Measurements from ENCODE around the gene SULT1C3. TPM values are rescaled to one million over a fixed set of nuclear protein-coding genes. Genes with fewer than 3 reads are reported as not detected.

The SULT1C3 gene
- total RNA-seq, 3 donors from 2014 or later = not detected

GRCh38 chr2:108301558-108301957 lies 61.8 kb downstream of the SULT1C3 start:
- no peak overlapping the region for H3K4me3 Mint-ChIP-seq
- ATAC-seq (no peak), DNase-seq (no peak)
- no peaks in the 10 kb centered on the region for H3K9me3 Mint-ChIP-seq
- H3K36me3 Mint-ChIP-seq (ENCODE audit: insufficient read depth) = no peaks in the 10 kb centered on the region
- no peaks in the 10 kb centered on the region for H3K4me1 Mint-ChIP-seq (ENCODE audit: low read depth)
- peaks cover 2% of the 10 kb centered on the region for H3K27me3 Mint-ChIP-seq (ENCODE audit: low read depth)

GRCh38 chr2:108304975-108305374 lies 65.2 kb downstream of the SULT1C3 start:
- Mint-ChIP-seq H3K27me3 (ENCODE audit: low read depth) (peaks cover 5% of the 10 kb centered on the region), H3K9me3 (no peaks in the 10 kb centered on the region), H3K4me3 (no peak overlapping the region), H3K4me1 (ENCODE audit: low read depth) (no peaks in the 10 kb centered on the region), H3K36me3 (ENCODE audit: insufficient read depth) (no peaks in the 10 kb centered on the region)
- DNase-seq (no peak), ATAC-seq (no peak)

GRCh38 chr2:108305901-108306300 lies 66.1 kb downstream of the SULT1C3 start:
- H3K27me3 Mint-ChIP-seq (ENCODE audit: low read depth) = peaks cover 5% of the 10 kb centered on the region
- DNase-seq = no peak
- ATAC-seq = no peak

GRCh38 chr2:108309903-108310302 lies 70.1 kb downstream of the SULT1C3 start:
- Mint-ChIP-seq H3K4me1 (ENCODE audit: low read depth) (no peaks in the 10 kb centered on the region), H3K27me3 (ENCODE audit: low read depth) (peaks cover 3% of the 10 kb centered on the region), H3K36me3 (ENCODE audit: insufficient read depth) (no peaks in the 10 kb centered on the region), H3K4me3 (no peak overlapping the region), H3K9me3 (no peaks in the 10 kb centered on the region)
- DNase-seq (no peak), ATAC-seq (no peak)

More at GRCh38 chr2:108305901-108306300, 66.1 kb downstream of the SULT1C3 start:
- no peaks in the 10 kb centered on the region for H3K4me1 Mint-ChIP-seq (ENCODE audit: low read depth)
- H3K9me3 Mint-ChIP-seq = no peaks in the 10 kb centered on the region
- no peaks in the 10 kb centered on the region for H3K36me3 Mint-ChIP-seq (ENCODE audit: insufficient read depth)
- no peak overlapping the region for H3K4me3 Mint-ChIP-seq

Other genes starting within 250 kb of the SULT1C3 start
- not detected for gene SULT1C2, start 48.9 kb downstream of the SULT1C3 start, total RNA-seq
- gene SULT1C4, start 138.0 kb downstream of the SULT1C3 start, total RNA-seq = not detected
- 10 to 100 TPM; 25.6 to 28.0 (median 27.8) TPM for gene GCC2, start 209.2 kb downstream of the SULT1C3 start, total RNA-seq

Measured in activated T-cell treated with anti-CD3 and anti-CD28 coated beads, Interleukin-2, amount 50 U/mL, for 4 hours (primary cell).